PC-3 (cell line): Measurements from ENCODE around the gene AXIN2.

Experiments
- EZH2 ChIP-seq: fragments of 300-600 bp; sonication (generic); IDR thresholded peaks from one replicate; pipeline ENCODE4 v1.6.1; 2017; ENCODE audit warnings: antibody characterized with exemption, mild to moderate bottlenecking, low read length; ENCODE audit not compliant: unreplicated experiment
- TF ChIP-seq, protein P1 (sequence below): fragments of 300-600 bp; sonication (generic); conservative IDR thresholded peaks from 2 replicates; pipeline ENCODE4 v1.5.1; 2017; ENCODE audit warnings: antibody characterized with exemption, low read depth, mild to moderate bottlenecking, low read length

DNA sequence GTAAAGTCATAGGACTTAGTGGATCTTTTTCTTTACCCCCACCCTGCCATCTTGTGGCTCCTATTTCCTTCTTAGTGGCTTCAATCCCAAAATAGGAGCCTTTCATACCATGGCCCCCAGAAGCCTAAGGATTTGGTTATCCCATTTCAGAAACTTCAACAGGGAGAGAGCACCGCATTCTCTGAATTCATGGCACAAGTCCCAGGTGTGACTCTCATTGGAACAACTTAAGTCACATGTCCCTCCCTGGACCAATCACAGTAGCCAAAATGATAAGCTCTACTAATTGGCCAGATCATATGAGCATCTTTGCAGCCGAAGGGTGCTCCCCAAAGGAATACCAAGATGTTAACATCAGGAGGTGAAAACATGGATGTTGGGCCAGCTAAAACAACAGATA, 43.2 kb downstream of the AXIN2 start:
- TF ChIP-seq, protein P1, sequence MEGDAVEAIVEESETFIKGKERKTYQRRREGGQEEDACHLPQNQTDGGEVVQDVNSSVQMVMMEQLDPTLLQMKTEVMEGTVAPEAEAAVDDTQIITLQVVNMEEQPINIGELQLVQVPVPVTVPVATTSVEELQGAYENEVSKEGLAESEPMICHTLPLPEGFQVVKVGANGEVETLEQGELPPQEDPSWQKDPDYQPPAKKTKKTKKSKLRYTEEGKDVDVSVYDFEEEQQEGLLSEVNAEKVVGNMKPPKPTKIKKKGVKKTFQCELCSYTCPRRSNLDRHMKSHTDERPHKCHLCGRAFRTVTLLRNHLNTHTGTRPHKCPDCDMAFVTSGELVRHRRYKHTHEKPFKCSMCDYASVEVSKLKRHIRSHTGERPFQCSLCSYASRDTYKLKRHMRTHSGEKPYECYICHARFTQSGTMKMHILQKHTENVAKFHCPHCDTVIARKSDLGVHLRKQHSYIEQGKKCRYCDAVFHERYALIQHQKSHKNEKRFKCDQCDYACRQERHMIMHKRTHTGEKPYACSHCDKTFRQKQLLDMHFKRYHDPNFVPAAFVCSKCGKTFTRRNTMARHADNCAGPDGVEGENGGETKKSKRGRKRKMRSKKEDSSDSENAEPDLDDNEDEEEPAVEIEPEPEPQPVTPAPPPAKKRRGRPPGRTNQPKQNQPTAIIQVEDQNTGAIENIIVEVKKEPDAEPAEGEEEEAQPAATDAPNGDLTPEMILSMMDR, result no peak
- no peak for TF ChIP-seq EZH2
